Gastroesophageal sphincter (tissue), 4 donors: ENCODE results near the gene BCAS3. TPM values are rescaled to one million over a fixed set of nuclear protein-coding genes. Genes with fewer than 3 reads are reported as not detected.

ENCODE experiments used
- ATAC-seq: fragments of 150-250 bp; one replicate; pipeline ENCODE4 v1.9.1; 2016; ENCODE audit warnings: mild to moderate bottlenecking, moderate library complexity
- H3K27ac ChIP-seq, 4 donors: fragments of 200-600 bp; sonication (generic) in 3 of 4; 1 replicate in 3 of 4; 2 replicates in 1 of 4; pipeline ENCODE4 v1.5.1; 2016 to 2019
- H3K27me3 ChIP-seq: fragments of 200-600 bp; sonication (generic); one replicate; pipeline ENCODE4 v1.5.1; 2019
- H3K36me3 ChIP-seq, 2 donors: fragments of 200-600 bp; sonication (generic); one replicate each; pipeline ENCODE4 v1.5.1; 2019; ENCODE audit warnings: control low read depth in 1 of 2
- H3K4me1 ChIP-seq, 3 donors: fragments of 200-600 bp; sonication (generic); 1 replicate in 2 of 3; 2 replicates in 1 of 3; pipeline ENCODE4 v1.5.1; 2016 to 2019; ENCODE audit warnings: control low read depth in 2 of 3
- H3K4me3 ChIP-seq, 2 donors: fragments of 200-600 bp; sonication (generic); one replicate each; pipeline ENCODE4 v1.5.1; 2019; ENCODE audit warnings: mild to moderate bottlenecking in 1 of 2, moderate library complexity in 1 of 2
- H3K9me3 ChIP-seq, 3 donors: fragments of 200-600 bp; sonication (generic); one replicate each; pipeline ENCODE4 v1.5.1; 2017 to 2019; ENCODE audit warnings: control low read depth in 2 of 3
- CTCF ChIP-seq, 4 experiments: fragments of 200-600 bp in 2 of 4; fragments of 450-650 bp in 2 of 4; sonication (generic) in 1 of 4; IDR thresholded peaks; one replicate each; pipeline ENCODE4 v1.5.1; 2017 to 2019; ENCODE audit warnings: antibody characterized with exemption in 4 of 4, mild to moderate bottlenecking in 2 of 4, moderate library complexity in 2 of 4
- EP300 ChIP-seq: sonication (generic); formaldehyde crosslinking; IDR thresholded peaks from one replicate; pipeline ENCODE4 v1.6.1; 2017; ENCODE audit warnings: antibody characterized with exemption, mild to moderate bottlenecking
- POLR2A ChIP-seq, 2 donors: fragments of 450-650 bp; IDR thresholded peaks; one replicate each; pipeline ENCODE4 v1.6.1; 2017; ENCODE audit warnings: antibody characterized with exemption in 2 of 2, mild to moderate bottlenecking in 2 of 2, moderate library complexity in 1 of 2
- POLR2AphosphoS5 ChIP-seq: sonication (generic); formaldehyde crosslinking; IDR thresholded peaks from one replicate; pipeline ENCODE4 v1.6.1; 2017; ENCODE audit warnings: antibody characterized with exemption
- WGBS, 2 donors: methylation state at CpG; one replicate each; pipeline ENCODE4 v1.1.5; 2018; ENCODE audit warnings: low coverage in 1 of 2; 5-methylcytosine and 5-hydroxymethylcytosine counted together
- total RNA-seq, 4 donors: library from RNA; depleted of rRNA; stranded (reverse); fragments of >200 nt; gene quantifications; one replicate each; pipeline ENCODE4 v1.1.0, GENCODE V29; 2016

Gene BCAS3
- total RNA-seq, 4 donors from 2014 or later, result 18.8 to 37.0 (median 34.5) TPM

- ATAC-seq, result no peak
- TF ChIP-seq EP300 (no peak), POLR2AphosphoS5 (peak; percentile 83), CTCF (IDR thresholded peaks at IDR 0.05) (no peak), POLR2A (IDR thresholded peaks at IDR 0.05) (no peak)
- no peaks in the 10 kb centered on the region for H3K27me3 ChIP-seq
- 27 to 31% methylated on average over 9 to 10 of the region's 10 CpGs for WGBS, 2 donors
- H3K4me3 ChIP-seq, result no peak overlapping the region
- H3K27ac ChIP-seq, result peak overlapping the region in 3 of 4 donors; percentile 10 to 69 (median 58)
- H3K36me3 ChIP-seq, result no peaks in the 10 kb centered on the region
- peaks cover 4 to 62% (median 15%) of the 10 kb centered on the region in 3 donors for H3K4me1 ChIP-seq
- no peaks in the 10 kb centered on the region for H3K9me3 ChIP-seq
Observed at GRCh38 chr17:61291451-61292285, 614.0 kb downstream of the BCAS3 start.

- TF ChIP-seq CTCF (IDR thresholded peaks at IDR 0.05) (no peak), POLR2A (IDR thresholded peaks at IDR 0.05) (no peak), POLR2AphosphoS5 (no peak), EP300 (no peak)
- Histone ChIP-seq H3K4me3 (no peak overlapping the region), H3K27me3 (no peaks in the 10 kb centered on the region), H3K36me3 (no peaks in the 10 kb centered on the region), H3K27ac (peak overlapping the region in 3 of 4 donors; percentile 25 to 59 (median 59)), H3K4me1 (peaks cover 4 to 47% (median 12%) of the 10 kb centered on the region in 3 donors), H3K9me3 (no peaks in the 10 kb centered on the region)
- no peak for ATAC-seq
- 54 to 83% methylated on average over 2 of the region's 2 CpGs for WGBS, 2 donors
Observed at GRCh38 chr17:61294286-61294685, 616.6 kb downstream of the BCAS3 start.

- 50% methylated on average over 1 of the region's 3 CpGs; no CpG with 5 or more reads in 1 of the 2 donors for WGBS, 2 donors
- TF ChIP-seq POLR2AphosphoS5 (no peak), EP300 (no peak), CTCF (IDR thresholded peaks at IDR 0.05) (no peak), POLR2A (IDR thresholded peaks at IDR 0.05) (no peak)
- H3K27ac ChIP-seq, result peak overlapping the region in 3 of 4 donors; percentile 25 to 59 (median 59)
- peaks cover 4 to 47% (median 13%) of the 10 kb centered on the region in 3 donors for H3K4me1 ChIP-seq
- no peaks in the 10 kb centered on the region for H3K27me3 ChIP-seq
- ATAC-seq, result no peak
- no peaks in the 10 kb centered on the region for H3K36me3 ChIP-seq
- no peaks in the 10 kb centered on the region for H3K9me3 ChIP-seq
- H3K4me3 ChIP-seq, result no peak overlapping the region
Observed at GRCh38 chr17:61294777-61295176, 617.1 kb downstream of the BCAS3 start.

- WGBS, 2 donors, result 100% methylated on average over 1 to 2 of the region's 2 CpGs
- no peak overlapping the region for H3K27ac ChIP-seq
- no peaks in the 10 kb centered on the region for H3K9me3 ChIP-seq
- H3K36me3 ChIP-seq, result no peaks in the 10 kb centered on the region
- TF ChIP-seq POLR2A (IDR thresholded peaks at IDR 0.05) (no peak), POLR2AphosphoS5 (no peak)
- H3K4me1 ChIP-seq, result peaks cover 4 to 48% (median 11%) of the 10 kb centered on the region in 3 donors
- ATAC-seq, result no peak
- H3K4me3 ChIP-seq, result no peak overlapping the region
- no peaks in the 10 kb centered on the region for H3K27me3 ChIP-seq
Observed at GRCh38 chr17:61296058-61296457, 618.4 kb downstream of the BCAS3 start.

GRCh38 chr17:61299517-61300513, 622.2 kb downstream of the BCAS3 start:
- WGBS, 2 donors, result 50 to 69% methylated on average over 6 to 9 of the region's 9 CpGs
- ATAC-seq, result no peak
- Histone ChIP-seq H3K4me3 (no peak overlapping the region), H3K36me3 (no peaks in the 10 kb centered on the region), H3K27me3 (no peaks in the 10 kb centered on the region), H3K27ac (peak overlapping the region in 3 of 4 donors; percentile 29 to 56 (median 55)), H3K9me3 (no peaks in the 10 kb centered on the region), H3K4me1 (peaks cover 0 to 47% (median 2%) of the 10 kb centered on the region in 3 donors)
- TF ChIP-seq POLR2A (IDR thresholded peaks at IDR 0.05) (no peak), CTCF (IDR thresholded peaks at IDR 0.05) (no peak), POLR2AphosphoS5 (no peak), EP300 (no peak)
